SKM-1 treated with dmso at 0.1 percent for 144 hours (cell line): Measurements from ENCODE around the gene RGS8.

Source experiments
- DNase-seq: peaks from one replicate; lab custom pipeline; 2025; ENCODE audit not compliant: unreplicated experiment; lab: John Stamatoyannopoulos, UW

Gene RGS8

GRCh38 chr1:182684116-182684828, at the start of gene RGS8:
TSS of gene RGS8 (minus strand) at chr1:182684587. CDS start at chr1:182669649, 14,938 bp downstream.
- DNase-seq: no peak

GRCh38 chr1:182731852-182732575, 47.6 kb upstream of the RGS8 start:
- DNase-seq: no peak

- no peak for DNase-seq
These were observed 42.5 kb upstream of the RGS8 start for GRCh38 chr1:182726912-182727311.

- no peak for DNase-seq
These were observed 41.2 kb upstream of the RGS8 start for GRCh38 chr1:182725259-182726255.

GRCh38 chr1:182724215-182724614, 39.8 kb upstream of the RGS8 start:
- no peak for DNase-seq

GRCh38 chr1:182723200-182723599, 38.8 kb upstream of the RGS8 start:
- no peak for DNase-seq

- no peak for DNase-seq
These were observed 37.1 kb upstream of the RGS8 start for GRCh38 chr1:182721525-182721924.

GRCh38 chr1:182720463-182720862, 36.1 kb upstream of the RGS8 start:
- DNase-seq: no peak

GRCh38 chr1:182719553-182719952, 35.2 kb upstream of the RGS8 start:
- DNase-seq: no peak

- DNase-seq: no peak
These were observed 33.9 kb upstream of the RGS8 start for GRCh38 chr1:182718311-182718710.

GRCh38 chr1:182716740-182717720, 32.6 kb upstream of the RGS8 start:
- DNase-seq: no peak

GRCh38 chr1:182715531-182715930, 31.1 kb upstream of the RGS8 start:
- no peak for DNase-seq

GRCh38 chr1:182714546-182714945, 30.2 kb upstream of the RGS8 start:
- no peak for DNase-seq

GRCh38 chr1:182713939-182714338, 29.6 kb upstream of the RGS8 start:
- DNase-seq: no peak

- DNase-seq: no peak
These were observed 29.1 kb upstream of the RGS8 start for GRCh38 chr1:182713492-182713891.

GRCh38 chr1:182709855-182710254, 25.5 kb upstream of the RGS8 start:
- no peak for DNase-seq

- DNase-seq: no peak
These were observed 24.9 kb upstream of the RGS8 start for GRCh38 chr1:182709225-182709764.

- DNase-seq: no peak
These were observed 22.7 kb upstream of the RGS8 start for GRCh38 chr1:182707122-182707521.

- DNase-seq: no peak
These were observed 20.3 kb upstream of the RGS8 start for GRCh38 chr1:182704677-182705076.

GRCh38 chr1:182703539-182703938, 19.2 kb upstream of the RGS8 start:
- no peak for DNase-seq
